Prostate gland (tissue), 2 donors: ENCODE measurements around the gene CCDC68. TPM values are rescaled to one million over a fixed set of nuclear protein-coding genes. Genes with fewer than 3 reads are reported as not detected.

Source experiments
- DNase-seq: peaks from one replicate; pipeline ENCODE4 v3.0.0-alpha.2; 2019; ENCODE audit warnings: low spot score
- H3K27ac ChIP-seq, 2 donors: fragments of 200-600 bp; sonication (generic); 2 replicates each; pipeline ENCODE4 v1.5.1; 2017 to 2019
- H3K27me3 ChIP-seq: fragments of 200-600 bp; sonication (generic); replicated peaks from 2 replicates; pipeline ENCODE4 v1.5.1; 2019; ENCODE audit not compliant: insufficient read depth
- H3K36me3 ChIP-seq, 2 donors: fragments of 200-600 bp; sonication (generic); 1 replicate in 1 of 2; 2 replicates in 1 of 2; pipeline versions ENCODE4 v1.5.1 to v1.8.1; 2017 to 2019
- H3K4me1 ChIP-seq: fragments of 200-600 bp; sonication (generic); replicated peaks from 2 replicates; pipeline ENCODE4 v1.5.1; 2019
- H3K4me3 ChIP-seq, 2 donors: fragments of 200-600 bp; sonication (generic); 2 replicates each; pipeline ENCODE4 v1.5.1; 2017 to 2019
- H3K9me3 ChIP-seq: fragments of 200-600 bp; sonication (generic); 2 replicates; pipeline ENCODE4 v1.5.1; 2017
- CTCF ChIP-seq, 4 experiments: fragments of 200-600 bp in 2 of 4; fragments of 450-650 bp in 2 of 4; sonication (generic) in 2 of 4; IDR thresholded peaks; 1 replicate in 3 of 4; 2 replicates in 1 of 4; pipeline ENCODE4 v1.5.1; 2016 to 2019; ENCODE audit warnings: antibody characterized with exemption in 4 of 4, mild to moderate bottlenecking in 2 of 4, moderate library complexity in 2 of 4
- POLR2A ChIP-seq: fragments of 450-650 bp; IDR thresholded peaks from one replicate; pipeline ENCODE4 v1.6.1; 2016; ENCODE audit warnings: antibody characterized with exemption, mild to moderate bottlenecking
- POLR2AphosphoS5 ChIP-seq: sonication (generic); formaldehyde crosslinking; IDR thresholded peaks from one replicate; pipeline ENCODE4 v1.6.1; 2017; ENCODE audit warnings: antibody characterized with exemption
- WGBS: methylation state at CpG from one replicate; pipeline ENCODE4 v1.1.5; 2018; 5-methylcytosine and 5-hydroxymethylcytosine counted together
- intact Hi-C: fragments of 100-400 bp; cut with DNase I; formaldehyde crosslinking; loops from one replicate; pipeline ENCODE4 v1.14.2; 2022
- total RNA-seq, 2 donors: library from RNA; depleted of rRNA; stranded (reverse); fragments of >200 nt; gene quantifications; one replicate each; pipeline ENCODE4 v1.1.0, GENCODE V29; 2016

The CCDC68 gene
- total RNA-seq, 2 donors from 2014 or later = 7.9 to 20.8 TPM

GRCh38 chr18:54961016-54961423, 1.8 kb upstream of the CCDC68 start:
- 46% methylated on average over 2 of the region's 2 CpGs for WGBS
- TF ChIP-seq CTCF (IDR thresholded peaks at IDR 0.05) (no peak), POLR2A (no peak), POLR2AphosphoS5 (no peak)
- no peak for DNase-seq
- no peak overlapping the region for H3K4me3 ChIP-seq
- no peaks in the 10 kb centered on the region for H3K9me3 ChIP-seq
- H3K27ac ChIP-seq = no peak overlapping the region
- H3K4me1 ChIP-seq = no peaks in the 10 kb centered on the region
- intact Hi-C loops = no loop called here
- H3K36me3 ChIP-seq = no peaks in the 10 kb centered on the region
- H3K27me3 ChIP-seq = no peaks in the 10 kb centered on the region

GRCh38 chr18:54960197-54960596, 936 bp upstream of the CCDC68 start:
- TF ChIP-seq CTCF (IDR thresholded peaks at IDR 0.05) (no peak), POLR2A (no peak), POLR2AphosphoS5 (no peak)
- no peaks in the 10 kb centered on the region for H3K36me3 ChIP-seq
- intact Hi-C loops = no loop called here
- no peak for DNase-seq
- H3K9me3 ChIP-seq = no peaks in the 10 kb centered on the region
- no peaks in the 10 kb centered on the region for H3K4me1 ChIP-seq
- no peaks in the 10 kb centered on the region for H3K27me3 ChIP-seq
- WGBS = 76% methylated on average over 3 of the region's 3 CpGs
- no peak overlapping the region for H3K27ac ChIP-seq
- H3K4me3 ChIP-seq = no peak overlapping the region

GRCh38 chr18:54957996-54958395, 1.3 kb downstream of the CCDC68 start:
- Histone ChIP-seq H3K9me3 (no peaks in the 10 kb centered on the region), H3K4me3 (peak overlapping the region; percentile 48 to 55), H3K36me3 (no peaks in the 10 kb centered on the region), H3K27ac (peak overlapping the region; percentile 71 to 87), H3K4me1 (no peaks in the 10 kb centered on the region), H3K27me3 (no peaks in the 10 kb centered on the region)
- TF ChIP-seq POLR2A = no peak
- TF ChIP-seq POLR2AphosphoS5 = peak; percentile 74
- TF ChIP-seq CTCF (IDR thresholded peaks at IDR 0.05) = peak in 1 of 4 experiments; percentile 11
- peak; percentile 70 for DNase-seq
- 24% methylated on average over 5 of the region's 5 CpGs for WGBS
- intact Hi-C loops = no loop called here

GRCh38 chr18:54957296-54957832, 1.9 kb downstream of the CCDC68 start:
- peak; percentile 62 for DNase-seq
- WGBS = 21% methylated on average over 2 of the region's 2 CpGs
- intact Hi-C loops = no loop called here
- H3K36me3 ChIP-seq = no peaks in the 10 kb centered on the region
- H3K27ac ChIP-seq = peak overlapping the region; percentile 71 to 87
- H3K27me3 ChIP-seq = no peaks in the 10 kb centered on the region
- H3K4me1 ChIP-seq = no peaks in the 10 kb centered on the region
- H3K9me3 ChIP-seq = no peaks in the 10 kb centered on the region
- H3K4me3 ChIP-seq = peak overlapping the region in 1 of 2 donors; percentile 55
- TF ChIP-seq CTCF (IDR thresholded peaks at IDR 0.05) (peak in 1 of 4 experiments; percentile 8), POLR2AphosphoS5 (peak; percentile 77), POLR2A (no peak)

- 87% methylated on average over 3 of the region's 3 CpGs for WGBS
- Histone ChIP-seq H3K27ac (peak overlapping the region in 1 of 2 donors; percentile 87), H3K9me3 (no peaks in the 10 kb centered on the region), H3K4me1 (no peaks in the 10 kb centered on the region), H3K27me3 (no peaks in the 10 kb centered on the region), H3K4me3 (no peak overlapping the region), H3K36me3 (no peaks in the 10 kb centered on the region)
- no peak for DNase-seq
- TF ChIP-seq CTCF (IDR thresholded peaks at IDR 0.05) (no peak), POLR2A (no peak), POLR2AphosphoS5 (no peak)
- intact Hi-C loops = no loop called here
Observed at GRCh38 chr18:54956506-54956905, 2.8 kb downstream of the CCDC68 start.
